GM12878 (cell line): ENCODE data around the gene EFCAB8. TPM values are rescaled to one million over a fixed set of nuclear protein-coding genes. Genes with fewer than 3 reads are reported as not detected.

Source experiments
- ATAC-seq: fragments of 200-7000 bp; cut with Tn5 transposase; 3 replicates; pipeline ENCODE4 v1.9.1; 2020; ENCODE audit warnings: mild to moderate bottlenecking, moderate library complexity
- BruUV-seq: library from RNA; stranded (reverse); fragments of 400-500 nt; replicated peaks from 2 replicates; lab custom pipeline; 2021; lab: Mats Ljungman, UMichigan
- CTCF ChIA-PET: fragments of 300-600 bp; sonication (Branson Sonifier 250); formaldehyde crosslinking; extraction: SDS; loops from one replicate; lab custom pipeline; 2021; ENCODE audit warnings: inconsistent platforms; lab: Yijun Ruan, JAX
- POLR2A ChIA-PET: fragments of 350-600 bp; formaldehyde crosslinking; extraction: SDS; loops from one replicate; lab custom pipeline; 2021; ENCODE audit warnings: inconsistent platforms; lab: Charles Lee
- RAD21 ChIA-PET: fragments of 300-600 bp; sonication (Branson Sonifier 250); formaldehyde crosslinking; loops from one replicate; lab custom pipeline; 2023; ENCODE audit warnings: antibody characterized with exemption; ENCODE audit not compliant: unreplicated experiment; lab: Charles Lee
- SMC1A ChIA-PET: fragments of 300-600 bp; sonication (Branson Sonifier 250); formaldehyde crosslinking; loops from one replicate; lab custom pipeline; 2023; ENCODE audit not compliant: unreplicated experiment, uncharacterized antibody; lab: Charles Lee
- DNase-seq: peaks from one replicate; pipeline ENCODE4 v3.0.0-alpha.2; 2011; ENCODE audit warnings: low read depth, low spot score
- FAIRE-seq: peaks from 3 replicates; lab custom pipeline; 2011; peaks lifted over from hg19 to GRCh38; lab: Jason Lieb, UNC
- H2AFZ ChIP-seq: 2 replicates; pipeline ENCODE4 v1.6.0; 2011; ENCODE audit warnings: low read depth, low read length, control low read depth; ENCODE audit not compliant: control insufficient read depth
- H3K27ac ChIP-seq: 2 replicates; pipeline ENCODE4 v1.5.1; 2011; ENCODE audit warnings: control low read depth; ENCODE audit not compliant: control insufficient read depth, insufficient read depth
- H3K27me3 ChIP-seq, 2 experiments: replicated peaks in 1 of 2; 2 replicates each; pipeline versions ENCODE4 v1.6.0 to v1.6.1; 2011; ENCODE audit warnings: low read length in 1 of 2; ENCODE audit not compliant: control insufficient read depth in 2 of 2, insufficient read depth in 2 of 2
- H3K36me3 ChIP-seq, 2 experiments: 2 replicates each; pipeline ENCODE4 v1.5.1; 2011; ENCODE audit warnings: low read length in 1 of 2; ENCODE audit not compliant: control insufficient read depth in 2 of 2, insufficient read depth in 2 of 2
- H3K4me1 ChIP-seq: 2 replicates; pipeline ENCODE4 v1.6.1; 2011; ENCODE audit warnings: mild to moderate bottlenecking, low read length, moderate library complexity, mixed read lengths; ENCODE audit not compliant: control insufficient read depth, insufficient read depth
- H3K4me2 ChIP-seq: 2 replicates; pipeline ENCODE4 v1.6.0; 2011; ENCODE audit warnings: control low read depth; ENCODE audit not compliant: control insufficient read depth, insufficient read depth
- H3K4me3 ChIP-seq: fragments of 200-600 bp; sonication (generic); 2 replicates; pipeline ENCODE4 v1.5.1; 2016
- H3K79me2 ChIP-seq: 2 replicates; pipeline ENCODE4 v1.6.0; 2011; ENCODE audit warnings: low read length; ENCODE audit not compliant: control insufficient read depth, insufficient read depth
- H3K9ac ChIP-seq: 2 replicates; pipeline ENCODE4 v1.8.0; 2011; ENCODE audit warnings: low read length, control low read depth, mixed read lengths; ENCODE audit not compliant: control insufficient read depth, insufficient read depth
- H3K9me3 ChIP-seq: replicated peaks from 3 replicates; pipeline ENCODE4 v1.5.1; 2011; ENCODE audit warnings: mild to moderate bottlenecking, low read length; ENCODE audit not compliant: control insufficient read depth, insufficient read depth
- H4K20me1 ChIP-seq: 2 replicates; pipeline ENCODE4 v1.6.0; 2011; ENCODE audit not compliant: control insufficient read depth, insufficient read depth
- BHLHE40 ChIP-seq, 2 experiments: fragments of 450-650 bp in 1 of 2; IDR thresholded peaks; 2 replicates each; pipeline ENCODE4 v1.6.1; 2011 to 2017; ENCODE audit warnings: low read depth in 2 of 2, borderline replicate concordance in 1 of 2, improper control_type of control experiment in 1 of 2, low read length in 1 of 2, mild to moderate bottlenecking in 1 of 2
- E4F1 ChIP-seq: fragments of 450-650 bp; IDR thresholded peaks from 2 replicates; pipeline ENCODE4 v1.6.1; 2018; ENCODE audit warnings: borderline replicate concordance, mild to moderate bottlenecking; ENCODE audit not compliant: partially characterized antibody
- EED ChIP-seq: sonication (generic); IDR thresholded peaks from 2 replicates; pipeline ENCODE4 v1.6.1; 2016; ENCODE audit warnings: antibody characterized with exemption, low read depth
- GATAD2B ChIP-seq: fragments of 450-650 bp; conservative IDR thresholded peaks from 2 replicates; pipeline ENCODE4 v1.6.1; 2017; ENCODE audit warnings: low read depth, mild to moderate bottlenecking, moderate library complexity
- MEF2B ChIP-seq: fragments of 450-650 bp; IDR thresholded peaks from 2 replicates; pipeline ENCODE4 v1.6.1; 2018; ENCODE audit warnings: mild to moderate bottlenecking, moderate library complexity; ENCODE audit not compliant: partially characterized antibody, poor library complexity, severe bottlenecking
- PKNOX1 ChIP-seq: fragments of 450-650 bp; IDR thresholded peaks from 2 replicates; pipeline ENCODE4 v1.6.1; 2016; ENCODE audit warnings: mild to moderate bottlenecking
- PML ChIP-seq: IDR thresholded peaks from 2 replicates; pipeline ENCODE4 v1.6.1; 2012; ENCODE audit warnings: low read length, inconsistent platforms
- POLR2AphosphoS2 ChIP-seq: IDR thresholded peaks from 2 replicates; pipeline ENCODE4 v1.6.1; 2011; ENCODE audit warnings: low read depth, mild to moderate bottlenecking, low read length, improper control_type of control experiment, moderate library complexity
- RAD21 ChIP-seq: IDR thresholded peaks from 2 replicates; pipeline ENCODE4 v1.6.1; 2011; ENCODE audit warnings: mild to moderate bottlenecking, low read depth, low read length, moderate library complexity; ENCODE audit not compliant: insufficient read depth
- SIN3A ChIP-seq: IDR thresholded peaks from 2 replicates; pipeline ENCODE4 v1.6.1; 2012; ENCODE audit warnings: low read depth, low read length, improper control_type of control experiment
- SMAD5 ChIP-seq: IDR thresholded peaks from 2 replicates; pipeline ENCODE4 v1.6.1; 2016; ENCODE audit warnings: antibody characterized with exemption, low read depth
- ZBTB4 ChIP-seq: fragments of 450-650 bp; formaldehyde crosslinking; IDR thresholded peaks from 2 replicates; pipeline ENCODE4 v1.4.0; 2022; ENCODE audit warnings: mild to moderate bottlenecking, moderate library complexity
- ZBTB40 ChIP-seq: fragments of 450-650 bp; IDR thresholded peaks from 2 replicates; pipeline ENCODE4 v1.6.1; 2016; ENCODE audit warnings: mild to moderate bottlenecking, moderate library complexity, borderline replicate concordance
- WGBS: methylation state at CpG from one replicate; pipeline ENCODE4 v1.1.6; 2016; ENCODE audit warnings: low lambda C conversion rate; ENCODE audit not compliant: insufficient replicate concordance, insufficient coverage; ENCODE audit errors: missing lambda C conversion rate; 5-methylcytosine and 5-hydroxymethylcytosine counted together
- in situ Hi-C: fragments of 300-500 bp; cut with MboI; formaldehyde crosslinking; loops from 9 replicates; pipeline ENCODE4 v1.14.3; 2018; ENCODE audit warnings: mixed read lengths
- intact Hi-C: fragments of 100-400 bp; cut with micrococcal nuclease; formaldehyde crosslinking; loops from one replicate; pipeline ENCODE4 v1.14.2; 2022; ENCODE audit not compliant: unreplicated experiment
- polyA plus RNA-seq, 11 experiments: library from polyadenylated mRNA; depleted of rRNA in 4 of 11; unstranded in 6 of 11; stranded (reverse) in 5 of 11; fragments of >200 nt; fragmentation: Nextera tagmentation in 4 of 11; fragmentation: Illumina TruSeq in 1 of 11; extraction: Ambion mirVana in 4 of 11; extraction: Trizol in 1 of 11; gene quantifications; 1 replicate in 1 of 11; 2 replicates in 10 of 11; pipeline versions ENCODE4 v1.2.1 to v1.2.3, GENCODE V29; 2011 to 2016; ENCODE audit warnings: inconsistent platforms in 2 of 11, missing spikeins in 2 of 11, low read depth in 1 of 11
- total RNA-seq, 4 experiments: library from RNA; depleted of rRNA in 3 of 4; stranded (reverse); fragments of >200 nt in 3 of 4; fragmentation: Illumina TruSeq in 1 of 4; extraction: Trizol in 1 of 4; gene quantifications; 2 replicates each; pipeline versions ENCODE4 v1.2.1 to v1.2.3, GENCODE V29; 2013 to 2021

Gene EFCAB8
- total and polyA plus RNA-seq, 10 of the 15 experiments (the other 5 are each of a cell fraction or from before 2014, with no cell fraction given), result 0.04 to 0.18 (median 0.06) TPM; not detected in 4

- ChIA-PET POLR2A (no interaction called here), CTCF (no interaction called here), RAD21 (no interaction called here), SMC1A (no interaction called here)
- no peak overlapping the region for H3K4me3 ChIP-seq
- no TSS peak for BruUV-seq
- no peak for ATAC-seq
- in situ Hi-C loops (no loop called here), intact Hi-C loops (no loop called here)
- no peak for FAIRE-seq
- DNase-seq, result no peak
- WGBS, result 59% methylated on average over 8 of the region's 8 CpGs
- no peak overlapping the region for H3K4me2 ChIP-seq
- H3K27ac ChIP-seq, result no peak overlapping the region
- H3K4me1 ChIP-seq, result no peaks in the 10 kb centered on the region
- no peaks in the 10 kb centered on the region; a peak in 2 of 4 replicates for H3K27me3 ChIP-seq
- H3K79me2 ChIP-seq, result no peaks in the 10 kb centered on the region
- no peaks in the 10 kb centered on the region for H3K36me3 ChIP-seq
- H3K9ac ChIP-seq, result no peak overlapping the region
- H2AFZ ChIP-seq, result no peak overlapping the region
- H4K20me1 ChIP-seq, result no peaks in the 10 kb centered on the region
- H3K9me3 ChIP-seq, result no peaks in the 10 kb centered on the region; the same call in 2 of the 3 replicates
- TF ChIP-seq SMAD5 (no peak), ZBTB4 (no peak), PKNOX1 (no peak), EED (no peak), POLR2AphosphoS2 (no peak), PML (no peak), BHLHE40 (IDR thresholded peaks at IDR 0.05; ENCODE audit: borderline replicate concordance in 1 of 2, low read depth in 2 of 2, low read length in 1 of 2) (no peak), GATAD2B (no peak), E4F1 (no peak), SIN3A (no peak), RAD21 (no peak), ZBTB40 (no peak), MEF2B (no peak)
Measured at GRCh38 chr20:33006776-33007375, 148.2 kb downstream of the EFCAB8 start.
